ENCODE measurements around the gene DHX29.

DNA sequence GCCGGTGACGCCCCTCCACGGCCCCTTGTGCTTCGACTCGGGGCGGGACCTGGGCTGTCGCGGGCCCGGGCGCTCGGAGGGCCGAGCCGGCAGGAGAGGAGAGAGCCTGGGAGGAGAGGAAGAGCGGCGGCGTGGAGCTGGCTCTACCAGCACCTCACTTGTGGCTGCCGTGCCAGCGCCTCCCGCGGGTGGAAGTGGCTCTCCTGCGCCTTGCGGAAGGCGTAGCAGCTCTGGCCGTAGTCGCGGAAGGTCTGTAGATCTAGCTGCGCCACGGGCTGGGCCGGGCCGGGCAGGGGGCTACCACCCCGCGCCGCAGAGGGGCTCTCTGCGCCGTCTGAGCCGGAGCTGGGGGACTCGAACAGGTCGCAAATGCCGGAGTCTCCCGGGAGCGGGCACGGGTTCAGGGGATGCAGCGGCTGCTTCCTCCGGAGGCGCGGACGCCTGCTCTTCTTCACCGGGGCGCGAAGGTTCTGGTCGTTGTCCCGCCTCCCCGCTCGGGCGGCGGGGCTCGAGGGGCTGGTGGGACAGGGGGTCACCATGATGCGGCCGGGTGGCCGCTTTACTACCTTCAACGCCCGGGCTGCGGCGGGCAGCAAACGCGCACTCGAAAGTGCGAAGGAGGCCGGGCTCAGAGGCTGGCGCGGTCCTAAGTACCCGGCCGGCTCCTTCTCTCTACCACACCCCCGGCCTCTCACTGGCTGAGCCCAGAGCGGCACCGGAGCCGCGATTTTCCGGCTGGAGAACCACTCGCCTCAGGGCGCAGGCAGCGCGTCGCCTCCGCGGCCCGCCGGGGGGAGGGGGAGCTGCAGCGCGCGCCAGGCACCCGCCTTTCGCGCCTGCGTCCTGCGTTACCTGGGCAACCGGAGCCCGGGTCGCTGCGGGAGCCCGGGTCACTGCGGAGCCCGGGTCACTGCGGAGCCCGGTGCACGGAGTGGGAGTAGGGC is 74.2 kb downstream of the DHX29 start, which contains the start of gene CCNO:
- no peak for TF ChIP-seq CTCF (IDR thresholded peaks at IDR 0.05)
- peak in 1 of 2 donors; percentile 88 for TF ChIP-seq POLR2A (IDR thresholded peaks at IDR 0.05)

All from thyroid gland (tissue), 4 donors.